Measurements from ENCODE around the gene C9orf153. TPM values are rescaled to one million over a fixed set of nuclear protein-coding genes. Genes with fewer than 3 reads are reported as not detected.

C9orf153 gene
- total RNA-seq, 1 experiment from 2014 or later, result 1.9 TPM

DNA sequence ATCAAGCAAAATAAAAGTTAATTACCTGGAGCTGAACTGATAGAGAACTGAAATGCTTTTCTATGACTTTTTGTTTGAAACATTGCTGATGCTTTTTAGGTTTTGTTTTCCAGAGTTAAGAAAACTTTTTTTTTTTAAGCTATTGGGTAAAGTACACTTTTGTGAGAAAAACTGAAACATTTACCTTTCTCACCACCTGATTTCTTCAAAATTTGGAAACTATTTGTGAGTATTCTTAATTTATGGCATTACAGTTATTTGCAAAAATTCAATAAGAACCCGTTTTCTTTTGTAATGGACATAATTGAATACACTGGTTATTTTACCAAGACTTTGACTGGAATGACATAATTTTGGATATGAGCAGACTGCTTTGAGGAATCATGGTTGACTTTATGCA, 6.6 kb downstream of the C9orf153 start:
- H3K9ac ChIP-seq (ENCODE audit: low read length), result no peak overlapping the region
- H3K9me2 ChIP-seq (replicated peaks; ENCODE audit: low read length), result no peaks in the 10 kb centered on the region
- H3K4me1 ChIP-seq (ENCODE audit: insufficient read depth, low read length), result no peaks in the 10 kb centered on the region
- no peak for TF ChIP-seq EZH2 (IDR thresholded peaks at IDR 0.05; ENCODE audit: low read length, unreplicated experiment)
- TF ChIP-seq EZH2phosphoT487 (IDR thresholded peaks at IDR 0.05; ENCODE audit: borderline replicate concordance, low read length), result no peak
- TF ChIP-seq CTCF (conservative IDR thresholded peaks at IDR 0.05; ENCODE audit: low read depth, low read length), result no peak
- H3K27ac ChIP-seq (ENCODE audit: low read length), result no peak overlapping the region
- intact Hi-C loops (cut with micrococcal nuclease), result no loop called here
- H3F3A ChIP-seq (ENCODE audit: low read length, unreplicated experiment), result no peaks in the 10 kb centered on the region
- H3K27me3 ChIP-seq (ENCODE audit: low read length), result no peaks in the 10 kb centered on the region
- H4K20me1 ChIP-seq (ENCODE audit: low read length), result no peaks in the 10 kb centered on the region
- H3K4me3 ChIP-seq (ENCODE audit: low read length), result no peak overlapping the region
- H3K9me3 ChIP-seq (ENCODE audit: low read length), result no peaks in the 10 kb centered on the region
- ChIA-PET POLR2A (ENCODE audit: unreplicated experiment) (no interaction called here), CTCF (no interaction called here)
- H3K79me2 ChIP-seq (ENCODE audit: low read length), result no peaks in the 10 kb centered on the region
- no peak overlapping the region for H3K4me2 ChIP-seq (ENCODE audit: low read length)
- ATAC-seq (no peak), DNase-seq (no peak)
- H2AFZ ChIP-seq (ENCODE audit: low read length), result no peak overlapping the region
- BruUV-seq (replicated peaks), result no TSS peak
- no peaks in the 10 kb centered on the region for H3K36me3 ChIP-seq (ENCODE audit: low read depth, low read length)

- ChIA-PET POLR2A (ENCODE audit: unreplicated experiment) (no interaction called here), CTCF (no interaction called here)
- no peak for TF ChIP-seq EZH2 (IDR thresholded peaks at IDR 0.05; ENCODE audit: low read length, unreplicated experiment)
- TF ChIP-seq CTCF (conservative IDR thresholded peaks at IDR 0.05; ENCODE audit: low read depth, low read length), result no peak
- no peak for TF ChIP-seq EZH2phosphoT487 (IDR thresholded peaks at IDR 0.05; ENCODE audit: borderline replicate concordance, low read length)
- Histone ChIP-seq H3K9me2 (replicated peaks; ENCODE audit: low read length) (no peaks in the 10 kb centered on the region), H3K9me3 (ENCODE audit: low read length) (no peaks in the 10 kb centered on the region), H3K9ac (ENCODE audit: low read length) (no peak overlapping the region), H2AFZ (ENCODE audit: low read length) (no peak overlapping the region), H3K27ac (ENCODE audit: low read length) (no peak overlapping the region), H3K36me3 (ENCODE audit: low read depth, low read length) (no peaks in the 10 kb centered on the region), H3K4me1 (ENCODE audit: insufficient read depth, low read length) (no peaks in the 10 kb centered on the region), H3F3A (ENCODE audit: low read length, unreplicated experiment) (no peaks in the 10 kb centered on the region), H3K4me3 (ENCODE audit: low read length) (no peak overlapping the region), H4K20me1 (ENCODE audit: low read length) (no peaks in the 10 kb centered on the region), H3K27me3 (ENCODE audit: low read length) (no peaks in the 10 kb centered on the region), H3K79me2 (ENCODE audit: low read length) (no peaks in the 10 kb centered on the region), H3K4me2 (ENCODE audit: low read length) (no peak overlapping the region)
- intact Hi-C loops (cut with micrococcal nuclease), result no loop called here
- ATAC-seq (no peak), DNase-seq (no peak)
- BruUV-seq (replicated peaks), result no TSS peak
Measured at GRCh38 chr9:86250123-86250522, 9.3 kb downstream of the C9orf153 start.

GRCh38 chr9:86248746-86249145, 10.7 kb downstream of the C9orf153 start:
- no peaks in the 10 kb centered on the region for H3K9me3 ChIP-seq (ENCODE audit: low read length)
- no peak overlapping the region for H3K9ac ChIP-seq (ENCODE audit: low read length)
- H3K9me2 ChIP-seq (replicated peaks; ENCODE audit: low read length), result no peaks in the 10 kb centered on the region
- DNase-seq (no peak), ATAC-seq (no peak)
- H3F3A ChIP-seq (ENCODE audit: low read length, unreplicated experiment), result no peaks in the 10 kb centered on the region
- H2AFZ ChIP-seq (ENCODE audit: low read length), result no peak overlapping the region
- no peak overlapping the region for H3K4me3 ChIP-seq (ENCODE audit: low read length)
- no peaks in the 10 kb centered on the region for H3K27me3 ChIP-seq (ENCODE audit: low read length)
- no peak overlapping the region for H3K4me2 ChIP-seq (ENCODE audit: low read length)
- H3K27ac ChIP-seq (ENCODE audit: low read length), result no peak overlapping the region
- no peaks in the 10 kb centered on the region for H3K36me3 ChIP-seq (ENCODE audit: low read depth, low read length)
- no TSS peak for BruUV-seq (replicated peaks)
- TF ChIP-seq EZH2phosphoT487 (IDR thresholded peaks at IDR 0.05; ENCODE audit: borderline replicate concordance, low read length) (no peak), EZH2 (IDR thresholded peaks at IDR 0.05; ENCODE audit: low read length, unreplicated experiment) (no peak), CTCF (conservative IDR thresholded peaks at IDR 0.05; ENCODE audit: low read depth, low read length) (no peak)
- H3K79me2 ChIP-seq (ENCODE audit: low read length), result no peaks in the 10 kb centered on the region
- H4K20me1 ChIP-seq (ENCODE audit: low read length), result no peaks in the 10 kb centered on the region
- intact Hi-C loops (cut with micrococcal nuclease), result no loop called here
- ChIA-PET POLR2A (ENCODE audit: unreplicated experiment) (no interaction called here), CTCF (no interaction called here)
- H3K4me1 ChIP-seq (ENCODE audit: insufficient read depth, low read length), result no peaks in the 10 kb centered on the region

All from PC-3 (cell line).